ENCODE measurements around the gene SLC25A1. TPM values are rescaled to one million over a fixed set of nuclear protein-coding genes. Genes with fewer than 3 reads are reported as not detected.

The SLC25A1 gene
- total RNA-seq, 2 donors from 2014 or later, result 39.0 to 48.2 TPM

GRCh38 chr22:19148417-19149046 lies 30.0 kb downstream of the SLC25A1 start:
- no peak for DNase-seq
- intact Hi-C loops (cut with DNase I), result loop anchor here in 1 of 2 donors (10.0 kb wide), 1 partner anchor 486 kb away; no protein-coding TSS in a partner anchor
- no peak for ATAC-seq

GRCh38 chr22:19147195-19147780 lies 31.2 kb downstream of the SLC25A1 start:
- DNase-seq (no peak), ATAC-seq (no peak)
- intact Hi-C loops (cut with DNase I), result loop anchor here in 1 of 2 donors (10.0 kb wide), 1 partner anchor 488 kb away; no protein-coding TSS in a partner anchor

GRCh38 chr22:19146215-19146968 lies 32.1 kb downstream of the SLC25A1 start:
- DNase-seq, result no peak

GRCh38 chr22:19143967-19144400 lies 34.6 kb downstream of the SLC25A1 start:
- ATAC-seq, result no peak
- intact Hi-C loops (cut with DNase I), result loop anchor here in 1 of 2 donors (10.0 kb wide), 1 partner anchor 491 kb away; no protein-coding TSS in a partner anchor
- no peak for DNase-seq

More at GRCh38 chr22:19146215-19146968, 32.1 kb downstream of the SLC25A1 start:
- intact Hi-C loops (cut with DNase I), result loop anchor here in 1 of 2 donors (10.0 kb wide), 1 partner anchor 488 kb away; no protein-coding TSS in a partner anchor
- no peak for ATAC-seq

DNA sequence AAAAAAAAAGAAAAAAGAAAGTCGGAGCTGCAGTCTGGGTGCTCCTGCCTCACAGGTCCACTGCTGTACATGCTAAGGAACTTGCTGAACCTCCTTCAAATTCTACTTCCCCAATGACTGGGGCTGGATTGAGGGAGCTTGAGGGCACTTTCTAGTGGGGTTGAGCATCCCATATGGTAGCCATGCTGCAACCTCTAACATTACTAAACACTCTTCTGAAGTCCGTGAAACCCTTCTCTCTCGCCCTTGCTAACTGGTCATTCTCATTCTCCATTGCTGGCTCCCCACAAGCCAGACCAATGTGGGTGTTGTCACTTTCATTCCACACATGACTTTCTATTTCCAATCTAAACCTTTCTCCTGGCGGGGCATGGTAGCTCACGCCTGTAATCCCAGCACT lies 35.3 kb downstream of the SLC25A1 start:
- ATAC-seq, result no peak
- no peak for DNase-seq
- intact Hi-C loops (cut with DNase I), result loop anchor here in 1 of 2 donors (10.0 kb wide), 1 partner anchor 492 kb away; no protein-coding TSS in a partner anchor

GRCh38 chr22:19142394-19142793 lies 36.1 kb downstream of the SLC25A1 start:
- no peak for DNase-seq
- ATAC-seq, result no peak
- intact Hi-C loops (cut with DNase I), result loop anchor here in 1 of 2 donors (10.0 kb wide), 1 partner anchor 492 kb away; no protein-coding TSS in a partner anchor

DNA sequence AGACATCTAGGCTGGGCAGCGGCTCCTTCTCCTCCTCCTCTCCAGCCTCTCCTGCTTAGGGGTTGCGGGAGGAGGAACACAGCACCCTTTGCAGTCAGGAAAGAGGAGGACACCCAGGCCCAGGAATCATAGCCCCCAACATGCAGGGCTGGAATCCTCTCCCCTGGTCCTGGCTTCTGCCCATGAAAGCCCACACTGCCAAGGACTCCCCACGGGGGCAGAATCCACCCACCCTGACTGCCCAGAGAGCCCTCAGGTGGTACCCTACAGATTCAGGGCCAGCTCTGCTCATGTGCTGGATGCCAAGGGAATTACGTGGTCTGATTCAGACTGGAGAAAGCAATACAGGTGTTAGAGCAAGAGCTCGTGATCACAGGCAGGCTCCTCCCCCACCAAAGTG lies 38.6 kb downstream of the SLC25A1 start:
- ATAC-seq, result no peak
- DNase-seq, result no peak
- intact Hi-C loops (cut with DNase I), result loop anchor here (10.0 kb wide), 2 partner anchors 485 to 495 kb away; no protein-coding TSS in a partner anchor

DNA sequence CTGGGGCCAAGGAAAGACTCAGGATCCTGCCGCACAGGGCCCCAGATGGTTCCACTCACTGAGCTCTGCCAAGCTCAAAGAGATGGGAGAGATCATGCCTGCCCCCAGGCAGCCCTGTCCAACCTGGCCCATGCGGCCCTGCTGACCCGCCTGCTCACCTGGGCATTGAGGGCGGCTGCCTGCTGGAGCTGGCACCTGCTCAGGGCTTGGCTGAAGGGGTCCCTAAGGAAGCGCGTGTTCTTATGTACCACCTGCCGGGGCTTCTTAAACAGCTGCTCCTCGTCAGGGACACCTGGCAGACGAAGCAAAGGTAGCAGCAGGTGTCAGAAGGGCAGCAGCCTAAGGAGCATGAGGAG lies 39.6 kb downstream of the SLC25A1 start:
- no peak for DNase-seq
- intact Hi-C loops (cut with DNase I), result loop anchor here in 1 of 2 donors (10.0 kb wide), 1 partner anchor 486 kb away; no protein-coding TSS in a partner anchor
- no peak for ATAC-seq

DNA sequence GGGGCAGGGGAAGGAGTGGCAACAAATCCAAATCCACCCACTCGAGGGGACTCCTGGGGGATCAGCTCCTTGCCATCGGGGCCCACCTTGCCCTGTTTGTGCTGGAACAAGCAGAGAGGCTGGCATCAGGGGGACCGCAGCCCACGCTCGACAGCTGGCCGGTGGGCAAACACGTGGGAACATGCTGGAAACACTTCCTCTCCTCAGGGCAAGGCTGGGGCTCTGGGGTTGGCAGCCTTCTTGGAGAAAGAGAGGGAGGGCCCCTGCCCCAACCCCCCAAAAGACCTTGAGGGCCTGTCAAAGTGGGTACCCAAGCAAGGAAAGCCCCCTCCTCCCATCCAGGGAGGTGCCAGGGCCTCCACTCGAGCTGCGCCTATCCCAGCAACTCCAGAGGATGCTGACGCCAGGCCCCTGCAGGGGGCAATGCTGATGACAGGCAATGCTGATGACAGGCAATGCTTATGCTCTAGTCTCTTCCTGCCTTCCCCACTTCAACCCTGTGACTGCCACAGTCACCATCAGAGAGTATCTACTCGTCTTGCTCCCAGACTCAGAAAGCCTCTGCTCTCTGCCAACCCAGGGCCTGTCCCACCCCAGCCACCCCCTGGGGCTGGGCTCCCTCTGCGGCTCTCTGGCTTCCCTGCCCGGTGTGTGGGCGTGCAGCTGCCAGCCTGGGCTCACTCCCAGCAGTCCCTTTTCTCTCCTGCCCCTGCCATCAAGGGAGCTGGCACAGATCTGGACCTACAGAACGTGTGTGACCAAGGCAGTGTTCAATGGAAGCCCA lies 40.1 kb downstream of the SLC25A1 start:
- ATAC-seq (no peak), DNase-seq (no peak)
- intact Hi-C loops (cut with DNase I), result loop anchor here in 1 of 2 donors (10.0 kb wide), 1 partner anchor 486 kb away; no protein-coding TSS in a partner anchor

- ATAC-seq (no peak), DNase-seq (no peak)
- intact Hi-C loops (cut with DNase I), result loop anchor here in 1 of 2 donors (10.0 kb wide), 1 partner anchor 487 kb away; no protein-coding TSS in a partner anchor
Measured at GRCh38 chr22:19137384-19138216, 40.9 kb downstream of the SLC25A1 start.

- intact Hi-C loops (cut with DNase I), result loop anchor here in 1 of 2 donors (10.0 kb wide), 1 partner anchor 488 kb away; no protein-coding TSS in a partner anchor
- DNase-seq (no peak), ATAC-seq (no peak)
Measured at GRCh38 chr22:19136915-19137314, 41.6 kb downstream of the SLC25A1 start.

DNA sequence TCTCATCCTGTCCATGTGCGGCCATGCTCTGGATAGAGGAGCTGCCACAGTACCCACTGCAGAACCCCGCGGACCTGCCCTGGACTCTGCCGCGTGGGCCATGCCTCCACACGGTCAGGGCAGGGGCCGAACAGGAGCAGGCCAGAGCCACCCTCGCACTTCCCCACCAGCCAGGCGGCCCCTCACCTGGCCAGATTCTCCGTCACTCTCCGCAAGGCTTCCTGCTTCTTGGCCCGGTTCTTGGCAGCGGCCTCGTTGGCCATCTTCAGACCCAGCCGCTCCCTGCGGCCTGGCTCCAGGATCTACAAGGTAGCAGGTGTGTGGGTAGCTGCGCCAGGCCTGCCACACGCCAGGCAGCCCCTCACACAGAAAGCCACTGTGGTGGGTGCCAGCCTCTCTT lies 43.7 kb downstream of the SLC25A1 start:
- DNase-seq (no peak), ATAC-seq (no peak)
- intact Hi-C loops (cut with DNase I), result loop anchor here in 1 of 2 donors (10.0 kb wide), 1 partner anchor 490 kb away; no protein-coding TSS in a partner anchor

GRCh38 chr22:19134176-19134831 lies 44.2 kb downstream of the SLC25A1 start:
- intact Hi-C loops (cut with DNase I), result loop anchor here in 1 of 2 donors (10.0 kb wide), 1 partner anchor 490 kb away; no protein-coding TSS in a partner anchor
- ATAC-seq, result no peak
- DNase-seq, result no peak

GRCh38 chr22:19133561-19133960 lies 45.0 kb downstream of the SLC25A1 start:
- ATAC-seq, result no peak
- no peak for DNase-seq
- intact Hi-C loops (cut with DNase I), result loop anchor here in 1 of 2 donors (10.0 kb wide), 1 partner anchor 491 kb away; no protein-coding TSS in a partner anchor

DNA sequence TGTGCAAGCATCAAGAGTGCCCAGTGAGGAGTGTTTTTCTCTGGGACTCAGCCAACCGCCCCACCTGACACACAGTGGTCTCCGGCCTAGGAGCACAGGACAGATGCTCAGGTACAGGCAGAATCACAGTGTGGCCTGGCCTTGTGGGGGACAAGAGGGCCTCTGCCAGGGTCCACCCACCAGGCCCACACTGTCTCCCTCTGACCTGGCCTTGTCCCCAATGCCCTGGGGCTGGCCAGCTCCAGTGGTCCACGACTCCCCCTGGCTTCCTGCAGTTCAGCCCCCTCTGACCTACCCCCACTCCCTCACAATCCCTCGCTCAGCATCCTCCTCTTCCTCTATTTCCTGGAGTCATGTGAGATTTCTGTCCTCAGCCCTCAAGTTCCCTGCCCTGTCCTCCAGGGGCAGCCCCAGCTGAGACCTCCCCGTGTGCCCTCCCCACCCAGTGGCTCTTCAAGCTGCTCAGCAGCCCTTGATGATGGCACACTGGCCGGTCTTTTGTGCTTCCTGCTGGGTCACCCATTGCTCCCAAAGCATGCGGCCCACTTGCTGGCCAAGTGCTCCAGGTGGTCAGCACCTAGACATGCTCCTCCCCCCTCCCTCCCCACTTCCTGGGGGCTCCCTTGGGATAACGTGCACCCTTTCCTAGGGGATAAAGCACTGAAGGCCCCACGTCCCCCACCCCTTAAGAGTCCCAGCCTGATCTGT lies 45.7 kb downstream of the SLC25A1 start:
- no peak for DNase-seq

DNA sequence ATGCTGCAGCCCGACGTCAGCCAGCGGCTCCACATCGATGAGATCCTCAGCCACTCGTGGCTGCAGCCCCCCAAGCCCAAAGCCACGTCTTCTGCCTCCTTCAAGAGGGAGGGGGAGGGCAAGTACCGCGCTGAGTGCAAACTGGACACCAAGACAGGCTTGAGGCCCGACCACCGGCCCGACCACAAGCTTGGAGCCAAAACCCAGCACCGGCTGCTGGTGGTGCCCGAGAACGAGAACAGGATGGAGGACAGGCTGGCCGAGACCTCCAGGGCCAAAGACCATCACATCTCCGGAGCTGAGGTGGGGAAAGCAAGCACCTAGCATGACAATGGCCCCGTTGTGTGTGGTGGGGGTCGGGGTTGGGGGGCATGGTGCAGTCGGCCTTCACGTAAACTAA lies 46.4 kb downstream of the SLC25A1 start:
- intact Hi-C loops (cut with DNase I), result loop anchor here in 1 of 2 donors (10.0 kb wide), 1 partner anchor 493 kb away; no protein-coding TSS in a partner anchor
- ATAC-seq, result no peak
- DNase-seq, result no peak

More for the DNA sequence above, 45.7 kb downstream of the SLC25A1 start:
- ATAC-seq, result no peak
- intact Hi-C loops (cut with DNase I), result loop anchor here in 1 of 2 donors (10.0 kb wide), 1 partner anchor 492 kb away; no protein-coding TSS in a partner anchor
